Mesenchymal stem cell (in vitro differentiated cells and primary cell): ENCODE data around the gene TEN1.

Experiments used
- DNase-seq: peaks from one replicate; pipeline ENCODE4 v3.0.0-alpha.2; 2013
- H2AFZ ChIP-seq: one replicate; pipeline ENCODE4 v1.6.1; 2013; ENCODE audit warnings: low read depth, mild to moderate bottlenecking, control low read depth, inconsistent platforms, low read length, moderate library complexity
- H2AK5ac ChIP-seq: 2 replicates; pipeline ENCODE4 v1.6.1; 2013; ENCODE audit warnings: low read length, moderate library complexity, mild to moderate bottlenecking, inconsistent platforms; ENCODE audit not compliant: severe bottlenecking
- H2BK120ac ChIP-seq: one replicate; pipeline ENCODE4 v1.6.1; 2013; ENCODE audit warnings: low read depth, mild to moderate bottlenecking, inconsistent platforms, low read length, moderate library complexity
- H2BK12ac ChIP-seq, 2 experiments: one replicate each; pipeline ENCODE4 v1.6.1; 2013; ENCODE audit warnings: inconsistent platforms in 2 of 2, low read length in 2 of 2, mild to moderate bottlenecking in 2 of 2, moderate library complexity in 2 of 2, control low read depth in 1 of 2
- H2BK15ac ChIP-seq: one replicate; pipeline ENCODE4 v1.6.1; 2013; ENCODE audit warnings: mild to moderate bottlenecking, low read depth, inconsistent platforms; ENCODE audit not compliant: poor library complexity, severe bottlenecking
- H2BK5ac ChIP-seq: 2 replicates; pipeline ENCODE4 v1.6.1; 2013; ENCODE audit warnings: low read depth, mild to moderate bottlenecking, low read length, control low read depth, inconsistent platforms; ENCODE audit not compliant: poor library complexity, severe bottlenecking
- H3K14ac ChIP-seq, 2 experiments: one replicate each; pipeline ENCODE4 v1.6.1; 2013; ENCODE audit warnings: inconsistent platforms in 2 of 2, low read length in 2 of 2, control low read depth in 1 of 2, mild to moderate bottlenecking in 1 of 2, moderate library complexity in 1 of 2
- H3K18ac ChIP-seq, 2 experiments: one replicate each; pipeline ENCODE4 v1.6.1; 2013; ENCODE audit warnings: inconsistent platforms in 2 of 2, low read length in 2 of 2, control low read depth in 1 of 2, low read depth in 1 of 2, mild to moderate bottlenecking in 1 of 2
- H3K23ac ChIP-seq, 2 experiments: one replicate each; pipeline ENCODE4 v1.6.1; 2013; ENCODE audit warnings: inconsistent platforms in 2 of 2, low read length in 2 of 2, mild to moderate bottlenecking in 2 of 2, moderate library complexity in 2 of 2, control low read depth in 1 of 2
- H3K27ac ChIP-seq: 2 replicates; pipeline ENCODE4 v1.5.1; 2013; ENCODE audit warnings: mild to moderate bottlenecking, moderate library complexity, low read length, control low read depth, inconsistent platforms; ENCODE audit not compliant: poor library complexity, severe bottlenecking
- H3K27me3 ChIP-seq, 2 experiments: 2 replicates each; pipeline versions ENCODE4 v1.6.1 to v1.7.0; 2013; ENCODE audit warnings: low read length in 2 of 2, mild to moderate bottlenecking in 2 of 2, moderate library complexity in 2 of 2, control low read depth in 1 of 2, inconsistent platforms in 1 of 2; ENCODE audit not compliant: control insufficient read depth in 1 of 2, insufficient read depth in 1 of 2
- H3K36me3 ChIP-seq, 2 experiments: 2 replicates each; pipeline versions ENCODE4 v1.6.1 to v1.7.0; 2013; ENCODE audit warnings: low read length in 2 of 2, control low read depth in 1 of 2, inconsistent platforms in 1 of 2, low read depth in 1 of 2, mild to moderate bottlenecking in 1 of 2; ENCODE audit not compliant: insufficient read depth in 2 of 2, control insufficient read depth in 1 of 2
- H3K4ac ChIP-seq, 2 experiments: one replicate each; pipeline ENCODE4 v1.6.1; 2013; ENCODE audit warnings: inconsistent platforms in 2 of 2, low read length in 2 of 2, mild to moderate bottlenecking in 2 of 2, moderate library complexity in 2 of 2, control low read depth in 1 of 2, low read depth in 1 of 2
- H3K4me1 ChIP-seq: 2 replicates; pipeline ENCODE4 v1.6.1; 2013; ENCODE audit warnings: low read depth, low read length, control low read depth; ENCODE audit not compliant: control insufficient read depth, insufficient read depth
- H3K4me2 ChIP-seq: 2 replicates; pipeline ENCODE4 v1.6.1; 2013; ENCODE audit warnings: low read length, mild to moderate bottlenecking, inconsistent platforms; ENCODE audit not compliant: poor library complexity, severe bottlenecking
- H3K4me3 ChIP-seq, 2 experiments: 2 replicates each; pipeline versions ENCODE4 v1.5.1 to v1.7.0; 2013; ENCODE audit warnings: low read length in 2 of 2, mild to moderate bottlenecking in 2 of 2, control low read depth in 1 of 2, low read depth in 1 of 2; ENCODE audit not compliant: insufficient read depth in 1 of 2
- H3K79me1 ChIP-seq: replicated peaks from 2 replicates; pipeline ENCODE4 v1.6.1; 2013; ENCODE audit warnings: mild to moderate bottlenecking, control low read depth, low read length, inconsistent platforms; ENCODE audit not compliant: poor library complexity, severe bottlenecking
- H3K9ac ChIP-seq: 2 replicates; pipeline ENCODE4 v1.7.0; 2013; ENCODE audit warnings: mild to moderate bottlenecking, low read length, moderate library complexity
- H3K9me3 ChIP-seq: 2 replicates; pipeline ENCODE4 v1.7.0; 2013; ENCODE audit warnings: mild to moderate bottlenecking, low read length; ENCODE audit not compliant: control insufficient read depth
- H4K8ac ChIP-seq: one replicate; pipeline ENCODE4 v1.6.1; 2013; ENCODE audit warnings: inconsistent platforms, mild to moderate bottlenecking, low read length, moderate library complexity
- H4K91ac ChIP-seq: one replicate; pipeline ENCODE4 v1.6.1; 2013; ENCODE audit warnings: mild to moderate bottlenecking, low read length, inconsistent platforms
- WGBS: methylation state at CpG from one replicate; pipeline ENCODE4 v1.1.7; 2013; ENCODE audit warnings: mixed read lengths; 5-methylcytosine and 5-hydroxymethylcytosine counted together

Gene TEN1

GRCh38 chr17:76009969-76010661, 31.1 kb downstream of the TEN1 start:
- DNase-seq: no peak
- Histone ChIP-seq H3K9ac (no peak overlapping the region), H3K18ac (no peak overlapping the region), H3K4me2 (no peak overlapping the region), H2BK120ac (no peak overlapping the region), H2BK12ac (no peak overlapping the region), H3K9me3 (no peaks in the 10 kb centered on the region), H2AFZ (no peak overlapping the region), H3K27ac (no peak overlapping the region), H2AK5ac (no peak overlapping the region), H3K27me3 (peaks cover 0 to 35% of the 10 kb centered on the region in 2 experiments), H3K36me3 (peaks cover 0 to 19% of the 10 kb centered on the region in 2 experiments), H4K91ac (no peak overlapping the region), H2BK15ac (no peak overlapping the region), H4K8ac (no peak overlapping the region), H3K4ac (no peak overlapping the region), H3K4me3 (no peak overlapping the region), H3K14ac (no peak overlapping the region), H3K4me1 (peaks cover 16% of the 10 kb centered on the region), H3K23ac (no peak overlapping the region), H2BK5ac (no peak overlapping the region), H3K79me1 (no peaks in the 10 kb centered on the region)
- WGBS: 91% methylated on average over 21 of the region's 21 CpGs

GRCh38 chr17:76011951-76012350, 32.9 kb downstream of the TEN1 start:
- Histone ChIP-seq H2BK12ac (no peak overlapping the region), H3K4me2 (no peak overlapping the region), H3K9me3 (no peaks in the 10 kb centered on the region), H3K4me3 (no peak overlapping the region), H3K27me3 (peaks cover 0 to 46% of the 10 kb centered on the region in 2 experiments), H3K4ac (no peak overlapping the region), H2AK5ac (no peak overlapping the region), H3K27ac (no peak overlapping the region), H2AFZ (no peak overlapping the region), H3K18ac (no peak overlapping the region), H3K14ac (no peak overlapping the region), H3K36me3 (peaks cover 0 to 7% of the 10 kb centered on the region in 2 experiments), H4K91ac (peak overlapping the region; percentile 25), H3K79me1 (no peaks in the 10 kb centered on the region), H4K8ac (no peak overlapping the region), H3K23ac (no peak overlapping the region), H2BK120ac (no peak overlapping the region), H3K9ac (no peak overlapping the region), H3K4me1 (peaks cover 13% of the 10 kb centered on the region), H2BK5ac (no peak overlapping the region), H2BK15ac (no peak overlapping the region)
- WGBS: 86% methylated on average over 5 of the region's 5 CpGs
- no peak for DNase-seq

GRCh38 chr17:76013377-76013932, 34.4 kb downstream of the TEN1 start:
- H3K14ac ChIP-seq: no peak overlapping the region
- H3K36me3 ChIP-seq: peaks cover 0 to under 1% of the 10 kb centered on the region in 2 experiments
- H2AK5ac ChIP-seq: peak overlapping the region; percentile 1
- H3K27ac ChIP-seq: no peak overlapping the region
- peak; percentile 4 for DNase-seq
- no peak overlapping the region for H3K4me3 ChIP-seq
- no peak overlapping the region for H2AFZ ChIP-seq
- peaks cover 0 to 56% of the 10 kb centered on the region in 2 experiments for H3K27me3 ChIP-seq
- no peak overlapping the region for H2BK120ac ChIP-seq
- no peaks in the 10 kb centered on the region for H3K9me3 ChIP-seq
- no peak overlapping the region for H2BK12ac ChIP-seq
- H2BK5ac ChIP-seq: no peak overlapping the region
- no peak overlapping the region for H3K18ac ChIP-seq
- H3K4me2 ChIP-seq: no peak overlapping the region
- H3K79me1 ChIP-seq: no peaks in the 10 kb centered on the region
- H3K9ac ChIP-seq: no peak overlapping the region
- WGBS: 69% methylated on average over 15 of the region's 15 CpGs
- H3K23ac ChIP-seq: no peak overlapping the region
- no peak overlapping the region for H4K8ac ChIP-seq
- H4K91ac ChIP-seq: peak overlapping the region; percentile 43
- H2BK15ac ChIP-seq: no peak overlapping the region
- no peak overlapping the region for H3K4ac ChIP-seq
- H3K4me1 ChIP-seq: peaks cover 13% of the 10 kb centered on the region

- Histone ChIP-seq H4K91ac (no peak overlapping the region), H3K18ac (no peak overlapping the region), H3K27me3 (peaks cover 0 to 63% of the 10 kb centered on the region in 2 experiments), H2AK5ac (peak overlapping the region; percentile 20), H2AFZ (no peak overlapping the region), H3K4me3 (no peak overlapping the region), H2BK5ac (no peak overlapping the region), H2BK15ac (no peak overlapping the region), H3K36me3 (no peaks in the 10 kb centered on the region), H3K4ac (no peak overlapping the region), H3K9ac (no peak overlapping the region), H3K79me1 (no peaks in the 10 kb centered on the region), H3K4me2 (no peak overlapping the region), H3K23ac (no peak overlapping the region), H4K8ac (peak overlapping the region; percentile 80), H3K9me3 (no peaks in the 10 kb centered on the region), H3K27ac (no peak overlapping the region), H3K14ac (peak overlapping the region in 1 of 2 experiments; percentile 57), H2BK120ac (no peak overlapping the region), H3K4me1 (peaks cover 18% of the 10 kb centered on the region), H2BK12ac (peak overlapping the region in 1 of 2 experiments; percentile 8)
- WGBS: 26% methylated on average over 19 of the region's 19 CpGs
- peak; percentile 68 for DNase-seq
Measured at GRCh38 chr17:76014100-76014924, 35.3 kb downstream of the TEN1 start.
